SH-SY5Y (cell line): ENCODE data around the gene SLC1A3.

Experiments
- GATA2 ChIP-seq: IDR thresholded peaks from 2 replicates; pipeline ENCODE4 v1.6.1; 2011; ENCODE audit warnings: mild to moderate bottlenecking, low read depth, low read length
- GATA3 ChIP-seq: IDR thresholded peaks from 2 replicates; pipeline ENCODE4 v1.6.1; 2011; ENCODE audit warnings: low read depth, mild to moderate bottlenecking, low read length, moderate library complexity

DNA sequence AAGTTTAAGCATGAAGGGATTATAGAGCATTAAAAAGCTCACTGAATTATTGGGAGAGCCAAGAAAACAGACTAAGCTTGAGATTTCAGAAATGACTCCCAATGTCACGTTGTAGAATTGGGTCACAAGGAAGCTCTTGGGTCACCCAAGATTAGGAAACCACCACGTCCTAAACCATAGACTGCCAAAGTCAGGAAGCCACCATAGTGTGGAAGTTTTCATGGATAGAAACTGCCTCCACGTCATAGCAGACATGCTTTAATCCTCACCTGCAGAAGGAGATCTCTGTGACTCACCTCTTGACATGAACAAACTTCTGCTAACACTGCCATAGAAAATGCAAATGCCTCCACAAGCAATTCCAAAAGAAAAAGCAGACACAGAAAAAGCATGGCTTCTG is 106.3 kb downstream of the SLC1A3 start:
- TF ChIP-seq GATA3 (no peak), GATA2 (no peak)
